GM21515 (cell line): ENCODE data around the gene STARD7.

Source experiments
- ATAC-seq: cut with Tn5 transposase; IDR thresholded peaks from one replicate; pipeline ENCODE4 v1.9.1; 2021; ENCODE audit not compliant: unreplicated experiment

The STARD7 gene

GRCh38 chr2:96137321-96138178 lies 71.1 kb downstream of the STARD7 start:
- no peak for ATAC-seq

- ATAC-seq: no peak
These were observed 72.4 kb downstream of the STARD7 start for GRCh38 chr2:96136129-96136720.

- ATAC-seq: no peak
These were observed 73.0 kb downstream of the STARD7 start for GRCh38 chr2:96135621-96136020.

DNA sequence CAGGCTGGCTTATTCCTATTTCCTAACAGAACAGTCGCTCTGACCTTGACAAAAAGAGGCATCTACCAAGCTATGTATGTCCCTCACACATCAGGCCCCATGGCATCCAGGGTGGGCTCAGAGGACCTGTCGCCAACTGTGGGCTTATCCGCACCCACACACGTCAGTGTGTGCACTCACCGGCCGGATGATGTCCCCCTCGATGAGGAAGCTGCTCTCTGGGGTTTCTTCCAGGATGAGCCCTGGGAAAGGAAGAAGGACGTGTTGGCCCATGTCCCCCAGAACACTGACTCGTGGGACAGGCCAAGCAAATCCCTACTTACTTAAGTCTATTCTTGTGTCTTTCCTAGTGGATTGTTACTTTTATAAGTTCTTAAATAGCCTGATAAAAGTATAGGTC lies 73.5 kb downstream of the STARD7 start:
- no peak for ATAC-seq
